Liver (tissue), 9 donors: ENCODE results near the gene BTBD7. TPM values are rescaled to one million over a fixed set of nuclear protein-coding genes. Genes with fewer than 3 reads are reported as not detected.

Source experiments
- DNase-seq: peaks from one replicate; pipeline ENCODE4 v3.0.0-alpha.2; 2017; ENCODE audit warnings: low spot score
- H3K27ac ChIP-seq, 2 donors: one replicate each; pipeline ENCODE4 v1.7.0; 2013; ENCODE audit warnings: inconsistent platforms in 2 of 2, low read length in 2 of 2, control low read depth in 1 of 2, low read depth in 1 of 2, mild to moderate bottlenecking in 1 of 2
- H3K27me3 ChIP-seq, 4 donors: one replicate each; pipeline versions ENCODE4 v1.6.1 to v1.7.0; 2013; ENCODE audit warnings: low read length in 3 of 4, inconsistent platforms in 1 of 4, mild to moderate bottlenecking in 1 of 4, moderate library complexity in 1 of 4; ENCODE audit not compliant: control insufficient read depth in 4 of 4, insufficient read depth in 4 of 4
- H3K36me3 ChIP-seq, 4 donors: one replicate each; pipeline versions ENCODE4 v1.6.1 to v1.7.0; 2013; ENCODE audit warnings: low read length in 3 of 4, mild to moderate bottlenecking in 3 of 4, low read depth in 1 of 4, moderate library complexity in 1 of 4; ENCODE audit not compliant: control insufficient read depth in 4 of 4, insufficient read depth in 3 of 4
- H3K4me1 ChIP-seq, 4 donors: one replicate each; pipeline versions ENCODE4 v1.6.1 to v1.7.0; 2013; ENCODE audit warnings: low read length in 3 of 4, mild to moderate bottlenecking in 3 of 4, moderate library complexity in 1 of 4; ENCODE audit not compliant: control insufficient read depth in 4 of 4, insufficient read depth in 4 of 4
- H3K4me3 ChIP-seq, 3 donors: one replicate each; pipeline versions ENCODE4 v1.6.1 to v1.7.0; 2013; ENCODE audit warnings: low read length in 3 of 3, control low read depth in 1 of 3, low read depth in 1 of 3, mild to moderate bottlenecking in 1 of 3
- H3K9ac ChIP-seq, 2 donors: one replicate each; pipeline ENCODE4 v1.7.0; 2013; ENCODE audit warnings: low read length in 2 of 2, mild to moderate bottlenecking in 2 of 2, moderate library complexity in 2 of 2, control low read depth in 1 of 2, low read depth in 1 of 2
- H3K9me3 ChIP-seq, 4 donors: one replicate each; pipeline versions ENCODE4 v1.6.1 to v1.7.0; 2013; ENCODE audit warnings: low read length in 3 of 4; ENCODE audit not compliant: control insufficient read depth in 4 of 4
- EGR1 ChIP-seq, 2 donors: IDR thresholded peaks; 2 replicates each; pipeline ENCODE4 v1.6.1; 2016 to 2018; ENCODE audit warnings: antibody characterized with exemption in 2 of 2, low read depth in 2 of 2
- FOXA1 ChIP-seq: IDR thresholded peaks from 2 replicates; pipeline ENCODE4 v1.6.1; 2016; ENCODE audit warnings: antibody characterized with exemption
- FOXA2 ChIP-seq: IDR thresholded peaks from 2 replicates; pipeline ENCODE4 v1.6.1; 2016; ENCODE audit warnings: antibody characterized with exemption
- HNF4A ChIP-seq, 2 donors: conservative IDR thresholded peaks; 2 replicates each; pipeline ENCODE4 v1.6.1; 2016; ENCODE audit warnings: antibody characterized with exemption in 2 of 2, mild to moderate bottlenecking in 2 of 2
- HNF4G ChIP-seq: IDR thresholded peaks from 2 replicates; pipeline ENCODE4 v1.6.1; 2016; ENCODE audit warnings: antibody characterized with exemption
- NR2F2 ChIP-seq: IDR thresholded peaks from 2 replicates; pipeline ENCODE4 v1.6.1; 2016; ENCODE audit warnings: antibody characterized with exemption
- RAD21 ChIP-seq, 2 donors: IDR thresholded peaks; 2 replicates each; pipeline ENCODE4 v1.6.1; 2016; ENCODE audit warnings: antibody characterized with exemption in 2 of 2, mild to moderate bottlenecking in 2 of 2
- RXRA ChIP-seq, 2 donors: IDR thresholded peaks; 2 replicates each; pipeline ENCODE4 v1.6.1; 2017 to 2018; ENCODE audit warnings: antibody characterized with exemption in 2 of 2, mild to moderate bottlenecking in 1 of 2
- TAF1 ChIP-seq: conservative IDR thresholded peaks from 2 replicates; pipeline ENCODE4 v1.6.1; 2016; ENCODE audit warnings: antibody characterized with exemption, mild to moderate bottlenecking
- YY1 ChIP-seq: IDR thresholded peaks from 2 replicates; pipeline ENCODE4 v1.6.1; 2016; ENCODE audit warnings: antibody characterized with exemption, mild to moderate bottlenecking
- WGBS: extraction: QIAGEN DNeasy Blood & Tissue Kit; methylation state at CpG from one replicate; pipeline ENCODE4 v1.1.7; 2013; 5-methylcytosine and 5-hydroxymethylcytosine counted together
- polyA plus RNA-seq, 2 donors: library from polyadenylated mRNA; stranded (reverse) in 1 of 2; unstranded in 1 of 2; fragments of 200-250 nt in 1 of 2; fragments of >200 nt in 1 of 2; fragmentation: Nextera tagmentation in 1 of 2; extraction: Ambion mirVana in 1 of 2; gene quantifications; one replicate each; pipeline versions ENCODE4 v1.2.1 to v1.2.3, GENCODE V29; 2013 to 2015
- total RNA-seq, 2 donors: library from RNA; depleted of rRNA; stranded (reverse); fragments of >200 nt; gene quantifications; one replicate each; pipeline ENCODE4 v1.2.3, GENCODE V29; 2014
- TF ChIP-seq, protein P1 (sequence below): fragments of 150-350 bp; IDR thresholded peaks from 2 replicates; pipeline ENCODE4 v1.5.1; 2017; ENCODE audit warnings: improper control_type of control experiment, low read depth, low read length; ENCODE audit not compliant: missing input control
- TF ChIP-seq, protein P2 (sequence below): IDR thresholded peaks from 2 replicates; pipeline ENCODE4 v1.6.1; 2016; ENCODE audit warnings: antibody characterized with exemption
- TF ChIP-seq, protein P3 (sequence below): IDR thresholded peaks from 2 replicates; pipeline ENCODE4 v1.6.1; 2016; ENCODE audit warnings: antibody characterized with exemption
- donor health status: healthy.
- donor health status: healthy.
- donor health status: healthy.
- donor health status: healthy.
- donor health status: healthy.

The BTBD7 gene
- total and polyA plus RNA-seq, 4 donors: 4.4 to 17.7 (median 10.2) TPM

DNA sequence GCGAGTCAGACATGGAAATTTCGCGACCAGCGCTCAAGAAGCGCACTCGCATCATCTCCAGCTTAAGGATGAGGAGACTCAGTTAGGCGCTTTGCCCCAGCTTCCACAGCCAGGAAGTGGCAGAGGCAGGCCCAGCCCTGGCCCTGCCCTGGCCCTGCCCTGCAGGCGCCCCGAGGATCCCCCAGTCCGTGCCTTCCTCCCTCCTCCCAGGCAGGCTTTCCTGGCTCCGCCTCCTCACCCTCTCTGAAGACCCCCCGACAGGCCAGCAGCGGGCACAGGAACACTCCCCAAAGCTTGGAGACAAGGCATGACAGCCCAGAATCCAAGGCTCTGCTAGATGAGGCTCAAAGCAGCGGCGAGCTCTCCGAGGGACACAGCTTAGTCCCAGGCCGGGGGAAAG lies 100.7 kb downstream of the BTBD7 start:
- 64% methylated on average over 17 of the region's 17 CpGs for WGBS
- Histone ChIP-seq H3K9ac (no peak overlapping the region), H3K4me3 (no peak overlapping the region), H3K9me3 (no peaks in the 10 kb centered on the region), H3K27ac (no peak overlapping the region), H3K27me3 (no peaks in the 10 kb centered on the region), H3K36me3 (peaks cover 0 to 17% (median 15%) of the 10 kb centered on the region in 4 donors), H3K4me1 (peaks cover 0 to 9% (median 5%) of the 10 kb centered on the region in 4 donors)
- TF ChIP-seq NR2F2 (no peak), FOXA1 (no peak)
- no peak for DNase-seq

DNA sequence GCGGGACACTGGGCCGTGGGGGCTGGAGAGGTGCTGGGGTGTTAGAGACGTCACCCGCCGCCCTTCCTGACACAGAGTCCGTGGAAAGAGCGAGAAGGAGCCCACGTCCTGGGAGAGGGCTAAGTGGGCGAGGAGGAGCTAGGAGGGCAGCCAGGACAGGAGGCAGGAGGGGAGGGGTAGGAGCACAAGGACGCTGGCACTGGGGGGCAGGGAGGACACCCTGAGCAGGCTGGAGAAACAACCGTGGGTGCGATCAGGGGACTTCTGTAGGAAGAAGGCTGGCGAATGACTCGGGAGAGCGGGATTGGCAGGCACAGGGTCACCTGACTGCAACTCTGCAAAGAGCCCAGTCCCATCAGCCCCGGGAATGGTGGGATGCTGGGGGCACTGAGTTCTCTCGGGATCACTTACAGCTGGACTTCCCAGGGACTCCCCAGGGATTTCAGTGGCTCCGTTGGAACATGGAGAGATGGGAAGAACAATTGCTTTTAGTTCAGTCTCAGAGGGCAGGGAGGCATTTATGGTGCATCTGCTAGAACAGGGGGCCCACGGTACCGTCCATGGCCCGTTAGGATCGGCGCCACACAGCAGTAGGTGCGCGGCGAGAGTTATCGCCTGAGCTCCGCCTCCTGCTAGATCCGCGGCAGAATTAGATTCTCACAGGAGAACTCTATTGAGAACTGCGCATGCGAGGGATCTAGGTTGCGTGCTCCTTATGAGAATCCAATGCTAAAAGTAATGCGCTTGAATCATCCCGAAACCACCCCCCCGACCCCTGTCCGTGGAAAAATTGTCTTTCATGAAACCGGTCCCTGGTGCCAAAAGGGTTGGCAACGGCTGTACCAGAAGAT lies 101.5 kb downstream of the BTBD7 start:
- TF ChIP-seq FOXA2 (no peak), RXRA (IDR thresholded peaks at IDR 0.05) (no peak), NR2F2 (no peak)
- TF ChIP-seq, protein P1, sequence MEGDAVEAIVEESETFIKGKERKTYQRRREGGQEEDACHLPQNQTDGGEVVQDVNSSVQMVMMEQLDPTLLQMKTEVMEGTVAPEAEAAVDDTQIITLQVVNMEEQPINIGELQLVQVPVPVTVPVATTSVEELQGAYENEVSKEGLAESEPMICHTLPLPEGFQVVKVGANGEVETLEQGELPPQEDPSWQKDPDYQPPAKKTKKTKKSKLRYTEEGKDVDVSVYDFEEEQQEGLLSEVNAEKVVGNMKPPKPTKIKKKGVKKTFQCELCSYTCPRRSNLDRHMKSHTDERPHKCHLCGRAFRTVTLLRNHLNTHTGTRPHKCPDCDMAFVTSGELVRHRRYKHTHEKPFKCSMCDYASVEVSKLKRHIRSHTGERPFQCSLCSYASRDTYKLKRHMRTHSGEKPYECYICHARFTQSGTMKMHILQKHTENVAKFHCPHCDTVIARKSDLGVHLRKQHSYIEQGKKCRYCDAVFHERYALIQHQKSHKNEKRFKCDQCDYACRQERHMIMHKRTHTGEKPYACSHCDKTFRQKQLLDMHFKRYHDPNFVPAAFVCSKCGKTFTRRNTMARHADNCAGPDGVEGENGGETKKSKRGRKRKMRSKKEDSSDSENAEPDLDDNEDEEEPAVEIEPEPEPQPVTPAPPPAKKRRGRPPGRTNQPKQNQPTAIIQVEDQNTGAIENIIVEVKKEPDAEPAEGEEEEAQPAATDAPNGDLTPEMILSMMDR: no peak
- TF ChIP-seq, protein P2, sequence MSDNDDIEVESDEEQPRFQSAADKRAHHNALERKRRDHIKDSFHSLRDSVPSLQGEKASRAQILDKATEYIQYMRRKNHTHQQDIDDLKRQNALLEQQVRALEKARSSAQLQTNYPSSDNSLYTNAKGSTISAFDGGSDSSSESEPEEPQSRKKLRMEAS: no peak
- H3K4me3 ChIP-seq: peak overlapping the region in 2 of 3 donors; percentile 1 to 24
- no peaks in the 10 kb centered on the region for H3K27me3 ChIP-seq
- DNase-seq: no peak
- 34% methylated on average over 39 of the region's 39 CpGs for WGBS
- no peaks in the 10 kb centered on the region for H3K9me3 ChIP-seq
- H3K9ac ChIP-seq: no peak overlapping the region
- H3K27ac ChIP-seq: no peak overlapping the region
- peaks cover 0 to 9% (median 5%) of the 10 kb centered on the region in 4 donors for H3K4me1 ChIP-seq
- peaks cover 0 to 22% (median 19%) of the 10 kb centered on the region in 4 donors for H3K36me3 ChIP-seq

DNA sequence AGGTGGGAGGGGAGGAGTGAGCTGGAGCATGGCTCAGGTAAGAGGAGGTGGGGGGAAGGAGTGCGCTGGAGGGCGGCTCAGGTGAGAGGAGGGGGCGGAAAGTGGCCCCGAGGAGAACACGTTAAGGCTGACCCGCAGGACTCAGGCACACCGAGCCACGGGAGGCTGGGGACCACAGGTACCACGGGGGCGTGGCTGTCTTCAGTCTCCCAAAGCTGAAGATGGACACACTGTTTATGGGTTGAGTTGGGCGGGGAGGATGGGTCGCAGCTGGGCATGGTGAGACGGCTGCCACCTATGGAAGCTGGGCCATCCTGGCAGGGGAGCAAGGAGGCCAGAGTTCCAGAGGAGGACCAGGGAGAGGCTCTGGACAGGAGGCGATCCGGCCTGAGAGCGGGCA lies 102.3 kb downstream of the BTBD7 start:
- no peak overlapping the region for H3K27ac ChIP-seq
- H3K9me3 ChIP-seq: no peaks in the 10 kb centered on the region
- peaks cover 0 to 28% (median 20%) of the 10 kb centered on the region in 4 donors for H3K36me3 ChIP-seq
- no peak overlapping the region for H3K4me3 ChIP-seq
- H3K4me1 ChIP-seq: peaks cover 0 to 9% (median 5%) of the 10 kb centered on the region in 4 donors
- no peak for DNase-seq
- H3K9ac ChIP-seq: no peak overlapping the region
- 94% methylated on average over 16 of the region's 16 CpGs for WGBS
- TF ChIP-seq, protein P2: no peak
- TF ChIP-seq, protein P3, sequence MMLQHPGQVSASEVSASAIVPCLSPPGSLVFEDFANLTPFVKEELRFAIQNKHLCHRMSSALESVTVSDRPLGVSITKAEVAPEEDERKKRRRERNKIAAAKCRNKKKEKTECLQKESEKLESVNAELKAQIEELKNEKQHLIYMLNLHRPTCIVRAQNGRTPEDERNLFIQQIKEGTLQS: no peak
- TF ChIP-seq, protein P1: no peak
- TF ChIP-seq YY1: no peak
- TF ChIP-seq RAD21 (IDR thresholded peaks at IDR 0.05): no peak
- no peak for TF ChIP-seq TAF1
- no peak for TF ChIP-seq HNF4A (conservative IDR thresholded peaks at IDR 0.05)
- no peak for TF ChIP-seq FOXA1
- no peak for TF ChIP-seq EGR1 (IDR thresholded peaks at IDR 0.05; ENCODE audit: low read depth in 2 of 2)
- no peak for TF ChIP-seq HNF4G
- H3K27me3 ChIP-seq: no peaks in the 10 kb centered on the region
